Erythroblast (primary cell): ENCODE measurements around the gene KMT2C.
A peak's percentile ranks its signal among the peaks of the same experiment; 100 is the strongest.
"Not testable (repeated sequence)": the region's sequence is repeated elsewhere in the genome, so short reads cannot be mapped to it uniquely, and the experiment has no call there.

ENCODE experiments used
- DNase-seq, 2 experiments: peaks; one replicate each; lab custom pipeline; 2025; lab: John Stamatoyannopoulos, UW
- GATA1 ChIP-seq: IDR thresholded peaks from 2 replicates; pipeline ENCODE4 v1.6.1; 2011; ENCODE audit warnings: low read depth, mild to moderate bottlenecking, control low read depth, low read length, moderate library complexity
- POLR2A ChIP-seq: IDR thresholded peaks from 2 replicates; pipeline ENCODE4 v1.6.1; 2011; ENCODE audit warnings: mild to moderate bottlenecking, low read length

The KMT2C gene

GRCh38 chr7:152366662-152367061 lies 69.1 kb downstream of the KMT2C start:
- no peak for DNase-seq
- TF ChIP-seq POLR2A (no peak), GATA1 (no peak)

DNA sequence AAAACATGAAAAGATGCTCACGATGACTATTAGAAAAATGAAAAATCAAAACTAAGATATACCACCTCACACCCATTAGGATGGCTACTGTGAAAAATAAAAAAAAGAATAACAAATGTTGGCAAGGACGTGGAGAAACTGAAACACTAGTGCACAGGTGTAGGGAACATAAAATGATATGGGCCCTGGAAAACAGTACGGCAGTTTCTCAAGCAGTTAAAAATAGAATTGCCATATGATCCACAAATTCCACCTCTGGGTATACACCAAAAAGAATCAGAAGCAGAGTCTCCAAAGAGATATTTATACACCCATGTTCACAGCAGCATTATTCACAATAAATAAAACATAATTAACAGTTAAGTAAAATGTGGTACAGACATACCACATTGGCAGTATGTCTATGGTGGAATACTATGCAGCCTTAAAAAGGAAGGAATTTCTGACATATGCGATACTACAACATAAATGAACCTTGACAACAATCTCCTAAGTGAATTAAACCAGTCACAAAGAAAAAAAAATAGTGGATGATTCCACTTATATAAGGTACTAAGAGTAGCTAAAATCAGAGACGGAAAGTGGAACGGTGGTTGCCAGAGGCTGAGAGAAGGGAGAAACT lies 69.7 kb downstream of the KMT2C start:
- DNase-seq = no peak
- TF ChIP-seq GATA1 (no peak), POLR2A (no peak)

DNA sequence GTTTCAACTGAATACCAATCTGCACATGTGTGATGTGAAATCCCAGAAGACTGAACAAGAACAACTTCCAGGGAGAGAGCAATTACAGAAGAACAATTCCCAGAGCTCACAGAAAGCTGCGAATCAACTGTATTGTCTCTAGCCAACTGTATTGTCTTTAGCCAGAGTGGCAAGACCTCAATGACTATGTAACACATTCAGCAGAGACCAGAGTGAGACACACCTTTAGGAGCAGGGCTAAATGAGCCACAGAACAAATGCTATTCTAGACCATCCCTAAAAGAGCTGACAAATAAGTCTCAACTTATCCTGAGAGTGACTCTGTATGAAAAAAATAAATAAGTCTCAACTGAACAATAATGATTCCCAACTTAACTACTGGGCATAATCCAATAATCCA lies 72.0 kb downstream of the KMT2C start:
- DNase-seq = no peak
- no peak for TF ChIP-seq POLR2A
- no peak for TF ChIP-seq GATA1

DNA sequence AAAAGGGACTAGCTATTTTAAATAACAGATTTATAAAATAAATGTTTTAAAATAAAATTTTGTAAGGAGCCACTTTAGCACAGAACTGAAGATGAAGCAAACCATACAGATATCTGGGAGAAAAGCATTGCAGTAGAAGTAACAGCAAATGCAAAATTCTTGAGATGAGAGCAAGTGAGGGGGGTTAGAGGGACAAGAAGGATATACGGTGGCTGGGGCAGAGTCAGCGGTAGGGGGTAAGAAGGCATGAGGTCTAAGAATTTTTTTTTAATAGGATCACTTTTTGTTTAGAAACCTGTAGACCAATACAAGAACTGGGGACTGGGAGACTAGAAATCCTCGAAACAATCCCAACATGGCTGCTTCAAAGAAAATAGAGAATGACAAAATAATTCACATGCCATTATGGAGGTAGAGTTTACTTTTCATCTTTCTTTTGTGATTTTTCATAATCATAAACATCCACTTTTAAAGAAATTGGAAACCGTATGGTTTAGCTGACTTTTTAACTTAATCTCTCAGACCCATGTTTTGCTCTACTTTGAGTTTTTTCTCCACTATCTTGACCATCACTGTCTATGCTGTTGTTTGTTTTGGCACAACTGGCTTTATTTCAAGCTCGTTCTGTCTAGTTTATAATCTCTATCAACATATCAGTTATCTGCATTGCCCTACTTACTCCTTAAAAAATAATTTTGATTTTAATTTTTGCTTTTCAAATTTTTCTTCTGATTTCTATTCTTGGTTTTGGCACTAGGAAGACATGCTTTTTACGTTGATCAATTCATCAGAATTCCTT lies 73.5 kb downstream of the KMT2C start:
- TF ChIP-seq POLR2A (no peak), GATA1 (no peak)
- DNase-seq = no peak

DNA sequence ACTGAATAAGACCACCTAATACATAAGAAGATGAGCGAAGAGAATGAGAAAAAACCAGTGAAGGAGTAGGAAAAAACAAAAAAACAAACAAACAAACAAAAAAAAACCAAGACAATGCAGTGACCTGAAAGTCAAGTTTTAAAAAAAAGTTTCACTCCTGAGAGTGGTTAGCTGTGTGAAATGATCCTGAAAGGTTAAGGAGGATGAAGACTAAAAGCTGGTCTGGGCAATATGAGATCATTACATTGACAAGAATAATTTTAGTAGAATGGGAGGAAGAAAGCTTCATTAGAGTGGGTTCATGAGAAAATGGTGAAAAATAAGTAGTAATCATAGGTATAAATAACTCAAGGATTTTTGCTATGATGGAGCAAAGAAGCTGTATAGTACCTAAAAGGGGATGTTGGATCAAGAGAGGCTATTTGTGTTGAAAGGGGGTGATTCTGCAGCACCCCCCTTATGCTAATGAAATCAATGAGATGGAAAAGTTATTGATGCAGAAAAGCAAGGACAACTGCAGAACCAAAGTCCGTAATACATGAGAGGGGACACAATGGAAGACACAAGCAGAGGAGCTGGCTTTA lies 80.2 kb downstream of the KMT2C start:
- TF ChIP-seq GATA1 = no peak
- TF ChIP-seq POLR2A = no peak
- no peak for DNase-seq

GRCh38 chr7:152354061-152354460 lies 81.7 kb downstream of the KMT2C start:
- no peak for DNase-seq
- TF ChIP-seq POLR2A = no peak
- no peak for TF ChIP-seq GATA1

DNA sequence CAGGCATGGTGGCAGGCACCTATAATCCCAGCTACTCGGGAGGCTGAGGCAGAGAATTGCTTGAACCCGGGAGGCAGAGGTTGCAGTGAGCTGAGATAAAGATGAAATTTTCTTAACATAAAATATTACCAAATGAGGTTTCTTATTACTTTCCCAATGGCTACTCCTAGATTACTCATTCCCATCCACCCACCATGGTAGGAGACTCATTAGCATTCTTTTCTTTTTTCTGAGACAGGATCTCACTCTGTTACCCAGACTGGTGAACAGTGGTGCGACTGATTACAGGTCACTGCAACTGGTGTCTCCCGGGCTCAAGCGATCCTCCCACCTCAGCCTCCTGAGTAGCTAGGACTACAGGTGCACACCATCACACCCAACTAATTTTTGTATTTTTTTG lies 82.5 kb downstream of the KMT2C start:
- DNase-seq = not testable (repeated sequence)

- not testable (repeated sequence) for DNase-seq
These were observed 84.1 kb downstream of the KMT2C start for GRCh38 chr7:152351747-152352146.

DNA sequence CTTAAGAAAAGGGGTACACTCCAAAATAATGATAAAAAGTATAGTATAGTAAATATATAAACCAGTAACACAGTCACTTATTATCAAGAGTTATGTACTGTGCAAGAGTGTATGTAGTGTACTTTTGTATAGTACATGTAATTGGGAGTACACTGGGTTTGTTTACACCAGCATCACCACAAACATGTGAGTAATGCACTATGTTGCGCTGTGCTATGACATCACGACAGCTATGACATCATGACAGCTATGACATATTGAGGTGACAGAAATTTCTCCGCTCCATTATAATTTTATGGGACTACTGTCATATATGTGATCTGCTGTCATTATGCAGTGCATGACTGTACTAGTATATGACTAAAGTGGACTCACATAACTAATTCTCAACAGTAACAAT lies 84.6 kb downstream of the KMT2C start:
- TF ChIP-seq GATA1 = no peak
- no peak for TF ChIP-seq POLR2A
- DNase-seq = peak; percentile 16 to 17

DNA sequence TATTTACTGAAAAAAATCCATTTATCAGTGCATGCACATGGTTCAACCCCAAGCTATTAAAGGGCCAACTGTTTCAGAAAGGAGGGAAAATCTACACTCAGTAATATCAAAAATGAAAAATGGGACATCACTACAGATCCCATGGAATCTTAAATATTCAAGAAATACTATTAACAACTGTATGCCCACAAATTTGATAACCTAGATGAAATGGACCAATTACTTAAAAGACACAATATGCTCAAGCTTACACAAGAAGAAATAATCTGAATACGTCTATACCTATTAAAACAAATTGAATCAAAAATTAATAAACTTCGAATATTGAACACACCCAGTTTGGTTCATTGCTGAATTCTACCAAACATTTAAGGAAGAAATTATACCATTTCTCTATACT lies 87.9 kb downstream of the KMT2C start:
- TF ChIP-seq GATA1 (no peak), POLR2A (no peak)
- DNase-seq = no peak

DNA sequence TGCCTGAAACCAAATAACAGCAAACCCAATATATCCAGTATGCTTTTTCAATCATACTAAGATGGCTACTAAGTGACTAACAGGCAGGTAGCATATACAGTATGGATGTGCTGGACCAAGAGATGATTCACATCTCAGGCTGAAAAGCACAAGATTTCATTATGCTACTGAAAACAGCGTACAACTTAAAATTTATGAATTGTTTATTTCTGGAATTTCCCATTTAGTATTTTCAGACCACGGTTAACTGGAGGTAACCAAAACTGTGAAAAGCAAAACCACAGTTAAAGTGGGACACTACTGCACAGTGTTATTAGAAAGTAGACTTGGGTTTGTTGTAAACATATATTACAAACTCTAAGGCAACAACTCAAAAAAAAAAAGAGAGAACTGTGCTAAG lies 91.5 kb downstream of the KMT2C start:
- TF ChIP-seq GATA1 (no peak), POLR2A (no peak)
- no peak for DNase-seq

GRCh38 chr7:152342796-152343195 lies 93.0 kb downstream of the KMT2C start:
- DNase-seq = no peak
- TF ChIP-seq GATA1 (no peak), POLR2A (no peak)

GRCh38 chr7:152341914-152342236 lies 93.9 kb downstream of the KMT2C start:
- DNase-seq = no peak
- TF ChIP-seq GATA1 = no peak
- no peak for TF ChIP-seq POLR2A

DNA sequence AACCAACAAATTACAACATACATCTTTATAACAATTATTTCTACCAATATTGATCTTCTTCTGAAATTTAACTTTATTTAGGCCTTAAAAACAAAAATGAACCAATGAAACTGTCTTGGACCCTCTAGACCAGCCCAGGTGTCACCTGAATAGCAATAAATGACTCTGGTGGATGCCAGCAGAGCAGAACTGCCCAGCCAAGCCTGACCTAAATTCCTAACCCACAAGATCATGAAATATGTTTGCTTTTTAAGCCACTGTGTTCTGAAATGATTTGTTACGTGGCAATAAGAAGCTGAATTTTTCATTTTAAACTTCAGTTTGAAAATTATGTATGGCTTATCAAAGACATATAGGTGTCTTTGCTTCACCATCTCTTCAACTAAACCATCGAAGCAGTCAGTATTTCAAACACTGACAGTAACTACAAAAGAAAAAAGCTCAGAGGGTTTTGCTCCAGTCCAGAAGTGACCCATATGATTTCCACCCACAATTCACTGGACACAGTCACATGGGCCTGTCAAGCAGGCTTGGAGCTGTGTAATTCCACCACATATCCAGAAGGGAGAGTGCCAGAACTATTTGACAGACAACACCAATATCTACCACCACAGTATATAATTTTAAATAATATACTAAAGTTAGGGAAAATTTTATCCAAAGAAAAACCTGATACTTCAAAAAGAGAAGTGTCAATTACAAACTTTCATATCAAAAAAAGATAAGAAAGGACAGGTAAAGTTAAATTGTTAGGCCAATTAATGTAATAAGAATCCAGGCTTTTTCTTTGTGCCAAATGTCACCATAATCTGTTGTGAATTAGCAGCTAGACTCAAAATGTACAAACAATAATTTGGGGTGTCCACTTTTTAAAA lies 94.5 kb downstream of the KMT2C start:
- DNase-seq = peak; percentile 40 to 58
- no peak for TF ChIP-seq POLR2A
- no peak for TF ChIP-seq GATA1
